HG02571 (cell line): Measurements from ENCODE around the gene RBM20.
"Not testable (repeated sequence)": the region's sequence is repeated elsewhere in the genome, so short reads cannot be mapped to it uniquely, and the experiment has no call there.

Experiments used
- ATAC-seq: cut with Tn5 transposase; IDR thresholded peaks from one replicate; pipeline ENCODE4 v1.9.1; 2021; ENCODE audit warnings: mild to moderate bottlenecking, moderate library complexity; ENCODE audit not compliant: unreplicated experiment

Gene RBM20

DNA sequence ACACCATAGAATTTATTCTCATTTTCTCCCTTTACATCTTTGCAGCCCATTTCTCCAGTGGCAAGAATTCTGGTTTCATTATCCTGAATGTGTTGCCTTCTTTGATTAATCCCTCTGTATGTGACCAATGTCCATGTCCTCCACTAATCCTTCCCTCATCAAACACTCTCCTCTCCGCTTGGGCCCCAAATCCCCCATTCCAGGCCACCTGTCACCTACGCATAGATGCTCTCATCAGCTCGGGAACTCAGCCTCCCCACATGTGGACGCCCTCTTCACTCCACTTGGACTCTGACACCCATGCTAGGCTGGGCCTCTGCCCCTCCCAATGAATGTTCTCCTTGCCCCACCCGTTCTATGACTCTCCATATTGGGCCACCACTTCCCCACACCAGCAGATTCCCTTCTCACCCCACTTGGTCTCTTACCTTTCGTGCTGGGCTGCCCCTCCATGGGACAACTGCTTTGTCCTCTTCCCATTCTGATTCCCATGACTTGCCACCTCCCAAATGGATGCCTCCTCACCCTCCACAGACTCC is 18.7 kb upstream of the RBM20 start:
- no peak for ATAC-seq

GRCh38 chr10:110625951-110626855 is 17.9 kb upstream of the RBM20 start:
- ATAC-seq: no peak

DNA sequence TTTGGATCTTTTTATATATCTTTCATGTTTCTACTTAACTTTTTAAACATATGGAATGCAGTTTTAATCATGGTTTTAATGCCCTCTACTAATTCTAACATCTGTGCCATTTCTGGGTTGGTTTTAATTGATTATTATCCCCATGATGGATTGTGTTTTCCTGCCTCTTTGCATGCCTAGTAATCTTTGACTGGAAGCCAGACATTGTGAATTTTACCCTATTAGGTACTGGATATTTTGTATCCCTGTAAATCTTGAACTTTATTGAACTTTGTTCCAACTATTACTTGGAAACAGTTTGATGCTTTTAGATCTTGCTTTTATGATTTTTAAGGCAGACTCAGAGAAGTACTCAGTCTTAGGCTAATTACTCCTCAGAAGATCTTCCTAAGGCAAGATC is 16.0 kb upstream of the RBM20 start:
- ATAC-seq: no peak

DNA sequence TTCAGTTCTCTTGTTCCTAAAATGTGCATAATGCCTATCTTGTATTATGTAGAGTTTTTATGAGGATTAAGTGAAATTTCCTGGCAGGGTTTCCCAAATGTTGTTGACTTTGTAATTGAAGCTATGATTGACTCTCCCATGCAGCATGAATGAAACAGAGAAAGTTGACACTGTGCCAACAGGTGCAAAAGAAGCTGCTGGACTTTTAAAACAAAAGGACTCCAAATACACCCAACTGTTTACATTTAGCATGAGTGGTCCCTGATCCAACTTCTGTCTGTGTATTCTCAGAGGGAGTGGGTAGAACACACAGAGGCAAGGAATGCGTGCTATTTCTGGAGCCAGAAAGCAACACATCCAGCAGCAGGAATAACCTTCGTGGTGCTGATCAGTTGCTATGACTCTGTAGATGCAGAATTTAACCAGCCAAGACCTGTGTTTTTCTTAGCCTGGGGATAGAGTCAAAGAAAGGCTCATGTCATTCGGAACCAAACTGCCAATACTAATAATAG is 14.4 kb upstream of the RBM20 start:
- no peak for ATAC-seq

DNA sequence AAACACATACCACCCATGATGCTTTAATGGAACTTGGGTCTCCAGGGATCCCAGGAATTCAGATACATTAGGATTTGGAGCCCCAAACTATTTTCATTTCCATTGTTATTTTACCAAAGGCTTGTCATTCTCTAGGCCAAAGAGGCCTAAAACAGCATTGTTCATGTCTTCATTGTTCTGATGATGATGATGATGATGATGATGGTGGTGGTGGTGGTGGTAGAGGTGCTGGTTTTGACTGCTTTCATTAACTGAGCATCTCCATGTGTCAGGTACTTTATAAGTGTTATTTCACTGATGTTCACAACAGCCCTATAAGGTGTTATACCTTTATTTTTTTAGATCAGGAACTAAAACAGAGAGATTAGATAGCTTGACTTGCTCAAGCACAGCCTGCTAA is 12.2 kb upstream of the RBM20 start:
- no peak for ATAC-seq

- no peak for ATAC-seq
Measured at GRCh38 chr10:110632591-110633215, 11.4 kb upstream of the RBM20 start.

DNA sequence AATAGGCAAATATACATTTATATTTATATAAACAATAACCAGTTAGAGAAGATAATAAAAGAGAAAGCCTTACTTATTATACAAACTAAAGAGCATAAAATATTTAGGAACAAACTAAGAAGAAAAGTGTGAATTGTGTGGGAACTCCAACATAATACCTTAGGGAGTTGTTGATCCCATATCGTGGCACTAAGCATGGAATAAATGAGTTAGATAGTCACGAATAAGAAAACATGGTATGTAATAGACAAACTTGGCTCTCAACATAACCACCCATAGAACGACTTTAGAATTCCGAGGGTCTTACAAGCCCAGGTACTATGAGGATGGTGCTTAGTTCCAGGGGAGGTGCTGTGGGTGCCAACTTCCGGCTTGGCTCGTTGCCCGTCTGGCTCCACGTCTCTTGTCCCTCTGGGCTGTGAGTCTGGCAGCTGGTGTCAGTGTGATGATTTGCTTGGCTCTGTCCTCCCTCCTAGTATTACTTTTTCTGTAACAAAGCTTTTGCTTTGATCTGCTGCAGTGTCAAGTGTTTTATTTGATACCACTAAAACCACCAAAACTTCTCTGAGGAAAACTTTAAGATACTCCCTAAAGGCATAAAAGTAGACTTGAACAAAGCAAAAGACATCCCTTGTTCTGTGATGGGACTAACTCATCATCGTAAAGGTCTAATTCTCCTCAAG is 9.5 kb upstream of the RBM20 start:
- ATAC-seq: no peak

DNA sequence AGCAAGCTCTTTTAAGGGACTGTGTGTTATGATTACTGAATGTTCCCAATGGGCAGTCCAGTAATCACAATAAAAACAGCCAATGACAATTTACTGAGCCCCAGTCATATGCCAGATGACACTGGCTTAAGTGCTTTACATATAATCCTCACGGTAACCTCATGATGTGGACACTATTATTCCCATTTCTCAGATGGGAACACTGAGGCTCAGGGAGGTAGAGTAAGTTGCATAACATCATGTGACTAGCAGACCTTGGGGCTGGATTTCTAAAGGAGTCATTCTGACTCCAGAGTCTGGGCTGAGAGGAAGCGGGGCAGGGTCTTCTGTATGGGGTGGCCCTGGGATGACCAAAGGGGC is 7.6 kb upstream of the RBM20 start:
- no peak for ATAC-seq

- no peak for ATAC-seq
Measured at GRCh38 chr10:110636932-110637557, 7.1 kb upstream of the RBM20 start.

DNA sequence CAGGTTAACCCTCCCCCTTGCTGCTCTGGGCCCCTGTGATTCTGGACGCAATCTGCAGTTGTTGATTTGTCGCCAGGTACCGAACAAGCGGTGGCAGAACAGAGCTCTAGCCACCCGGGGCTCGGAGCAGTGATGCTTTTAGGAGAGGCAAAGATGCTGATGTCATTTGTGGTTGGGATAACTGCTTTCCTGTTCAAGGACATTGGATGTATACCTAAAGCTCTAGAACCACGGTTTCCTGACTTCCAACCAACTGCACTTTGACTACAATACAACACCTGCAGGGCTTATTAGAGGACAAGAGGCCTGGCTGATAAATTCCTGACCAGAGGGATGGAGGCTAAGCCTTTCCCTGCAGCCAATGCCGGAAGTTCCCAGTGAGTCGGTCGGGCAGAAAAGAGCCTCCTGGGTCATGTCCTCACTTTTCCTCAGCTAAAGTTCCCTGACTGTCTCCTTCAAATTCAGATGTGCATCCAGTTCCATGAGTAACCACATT is 6.5 kb upstream of the RBM20 start:
- ATAC-seq: no peak

DNA sequence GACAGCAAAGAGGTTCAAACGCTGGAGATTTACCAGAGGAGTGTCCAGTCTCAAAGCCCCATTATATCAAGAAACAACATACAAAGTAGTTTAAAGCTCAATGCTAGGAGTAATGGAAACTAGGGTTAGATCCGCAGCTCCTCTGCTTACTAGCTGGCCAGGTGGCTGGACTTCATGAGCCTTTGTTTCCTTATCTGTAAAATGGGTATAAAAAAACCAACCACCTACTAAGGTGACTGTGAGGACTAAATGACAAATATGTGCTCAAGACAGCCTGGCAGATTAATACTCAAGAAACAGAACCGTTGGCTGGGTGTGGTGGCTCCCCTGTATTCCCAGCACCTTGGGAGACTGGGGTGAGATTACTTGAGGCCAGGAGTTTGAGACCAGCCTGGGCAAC is 5.8 kb upstream of the RBM20 start:
- ATAC-seq: no peak

- not testable (repeated sequence) for ATAC-seq
Measured at GRCh38 chr10:110639046-110639445, 5.1 kb upstream of the RBM20 start.

GRCh38 chr10:110639858-110640257 is 4.3 kb upstream of the RBM20 start:
- ATAC-seq: not testable (repeated sequence)

- no peak for ATAC-seq
Measured at GRCh38 chr10:110641256-110641655, 2.9 kb upstream of the RBM20 start.

DNA sequence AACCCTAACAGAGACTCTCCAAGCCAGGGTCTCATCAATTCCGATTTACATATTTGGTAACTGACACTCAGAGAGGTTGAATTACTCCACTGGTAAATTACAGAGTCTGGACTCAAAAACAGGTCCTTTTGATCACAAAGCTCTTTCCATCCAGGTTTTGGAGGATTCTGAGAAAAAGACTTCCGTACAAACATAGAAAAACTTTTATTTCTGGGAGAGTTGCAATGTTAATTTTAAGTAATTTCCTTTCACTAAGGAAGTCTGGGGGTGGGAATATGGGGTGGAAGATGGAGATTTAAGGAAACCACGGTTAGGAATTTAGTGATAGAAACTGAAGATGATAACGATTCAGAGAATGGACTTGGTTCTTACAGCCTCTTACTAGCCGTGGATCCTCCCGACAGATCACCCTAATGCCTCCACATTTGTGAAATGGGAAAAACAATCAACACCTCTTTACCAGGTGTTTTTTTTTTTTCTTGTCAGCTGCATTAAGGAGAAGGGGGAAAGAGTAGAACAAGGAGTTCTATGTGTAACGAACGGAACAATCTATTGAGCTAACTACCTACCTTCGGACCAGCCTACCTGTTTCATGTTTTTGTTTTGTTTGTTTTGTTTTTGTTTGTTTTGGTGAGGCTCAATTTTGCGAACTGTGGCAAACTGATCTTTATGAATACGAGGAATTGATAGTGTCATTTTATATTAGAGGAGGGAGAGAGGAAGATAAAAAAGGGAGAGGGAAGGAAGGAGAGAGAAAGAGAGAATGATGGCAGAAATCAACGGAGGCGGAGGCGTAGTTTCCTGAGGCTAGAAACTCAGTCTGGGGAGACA is 1.7 kb upstream of the RBM20 start:
- ATAC-seq: no peak

- no peak for ATAC-seq
Measured at GRCh38 chr10:110643035-110643652, 992 bp upstream of the RBM20 start.

GRCh38 chr10:110644598-110645462 is 694 bp downstream of the RBM20 start:
- ATAC-seq: no peak

DNA sequence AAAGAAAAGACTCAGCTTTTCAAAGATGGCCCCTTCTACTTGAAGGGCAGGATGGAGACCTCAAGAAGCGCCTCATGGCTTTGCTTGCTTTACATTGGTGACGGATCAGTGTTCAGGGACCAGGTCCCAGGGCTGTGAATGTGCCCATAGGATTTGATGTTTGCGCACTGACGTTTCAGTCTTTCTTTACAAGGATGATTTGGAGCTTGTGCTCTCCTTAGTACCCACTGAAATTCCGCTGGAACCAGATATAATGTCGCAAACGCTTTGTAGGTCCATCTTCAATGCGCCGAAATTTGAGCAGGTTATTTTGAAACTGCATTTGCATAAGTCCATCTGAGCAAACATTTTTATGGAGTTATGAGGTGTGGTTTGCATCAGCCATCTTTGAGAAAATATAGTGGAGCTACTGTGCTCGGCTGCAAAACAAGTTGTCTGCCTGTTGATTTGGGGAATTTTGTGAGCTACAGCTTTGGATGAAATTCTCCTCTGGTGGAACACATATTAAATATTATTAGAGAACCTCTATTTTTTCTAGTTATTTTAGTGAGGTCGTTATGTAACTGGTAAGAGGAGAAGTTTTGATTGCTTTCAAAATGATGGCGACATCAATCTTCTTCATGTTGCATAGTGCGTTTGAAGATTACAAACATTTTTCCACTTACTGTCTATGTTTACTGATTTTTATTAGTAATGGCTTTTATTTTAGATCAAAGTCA is 2.4 kb downstream of the RBM20 start:
- ATAC-seq: no peak
